NCI-H748 treated with DMSO at 0.1 percent for 48 hours (cell line): ENCODE measurements around the gene SSUH2.

ENCODE experiments used
- DNase-seq: peaks from one replicate; lab custom pipeline; 2025; lab: John Stamatoyannopoulos, UW

The SSUH2 gene

GRCh38 chr3:8610951-8611350, 33.6 kb downstream of the SSUH2 start:
- no peak for DNase-seq

GRCh38 chr3:8608791-8609467, 35.7 kb downstream of the SSUH2 start:
- no peak for DNase-seq

GRCh38 chr3:8608041-8608790, 36.4 kb downstream of the SSUH2 start:
- DNase-seq, result no peak

GRCh38 chr3:8607234-8608040, 37.2 kb downstream of the SSUH2 start:
- no peak for DNase-seq

- DNase-seq, result no peak
Measured at GRCh38 chr3:8606701-8607231, 37.8 kb downstream of the SSUH2 start.

- no peak for DNase-seq
Measured at GRCh38 chr3:8604988-8605387, 39.6 kb downstream of the SSUH2 start.

GRCh38 chr3:8604006-8604405, 40.6 kb downstream of the SSUH2 start:
- DNase-seq, result no peak

GRCh38 chr3:8603115-8603710, 41.4 kb downstream of the SSUH2 start:
- DNase-seq, result no peak

- DNase-seq, result no peak
Measured at GRCh38 chr3:8600457-8600856, 44.1 kb downstream of the SSUH2 start.

- no peak for DNase-seq
Measured at GRCh38 chr3:8599146-8599545, 45.5 kb downstream of the SSUH2 start.

GRCh38 chr3:8597219-8597853, 47.3 kb downstream of the SSUH2 start:
- DNase-seq, result no peak

- no peak for DNase-seq
Measured at GRCh38 chr3:8596321-8597218, 48.0 kb downstream of the SSUH2 start.

GRCh38 chr3:8595695-8596115, 48.9 kb downstream of the SSUH2 start:
- no peak for DNase-seq

GRCh38 chr3:8595252-8595651, 49.3 kb downstream of the SSUH2 start:
- DNase-seq, result no peak

GRCh38 chr3:8593021-8593827, 51.4 kb downstream of the SSUH2 start:
- no peak for DNase-seq

GRCh38 chr3:8589880-8590556, 54.6 kb downstream of the SSUH2 start:
- no peak for DNase-seq

- DNase-seq, result no peak
Measured at GRCh38 chr3:8584661-8585060, 59.9 kb downstream of the SSUH2 start.

- DNase-seq, result no peak
Measured at GRCh38 chr3:8581806-8582445, 62.7 kb downstream of the SSUH2 start.

- no peak for DNase-seq
Measured at GRCh38 chr3:8581373-8581772, 63.2 kb downstream of the SSUH2 start.
